Nephron progenitor cell (in vitro differentiated cells): ENCODE results near the gene USP36.

Experiments
- DNase-seq: peaks from one replicate; pipeline ENCODE4 v3.0.0; 2021
- H3K27ac Mint-ChIP-seq: 2 replicates; pipeline ENCODE4 v1.8.0; 2021; ENCODE audit warnings: mild to moderate bottlenecking, moderate library complexity, mixed read lengths
- H3K27me3 Mint-ChIP-seq: 2 replicates; pipeline ENCODE4 v1.8.0; 2021; ENCODE audit warnings: mild to moderate bottlenecking, low read depth, mixed read lengths; ENCODE audit not compliant: poor library complexity
- H3K36me3 Mint-ChIP-seq: 2 replicates; pipeline ENCODE4 v1.8.0; 2021; ENCODE audit warnings: low read depth, mixed read lengths
- H3K4me1 Mint-ChIP-seq: 2 replicates; pipeline ENCODE4 v1.8.0; 2021; ENCODE audit warnings: mixed read lengths
- H3K4me3 Mint-ChIP-seq: 2 replicates; pipeline ENCODE4 v1.8.0; 2021; ENCODE audit warnings: mild to moderate bottlenecking, moderate library complexity, mixed read lengths
- H3K9me3 Mint-ChIP-seq: 2 replicates; pipeline ENCODE4 v1.8.0; 2021; ENCODE audit warnings: mild to moderate bottlenecking, moderate library complexity, mixed read lengths
- CTCF ChIP-seq: fragments of 200-600 bp; sonication (generic); IDR thresholded peaks from 2 replicates; pipeline ENCODE4 v1.5.0; 2021; ENCODE audit warnings: antibody characterized with exemption

Gene USP36

DNA sequence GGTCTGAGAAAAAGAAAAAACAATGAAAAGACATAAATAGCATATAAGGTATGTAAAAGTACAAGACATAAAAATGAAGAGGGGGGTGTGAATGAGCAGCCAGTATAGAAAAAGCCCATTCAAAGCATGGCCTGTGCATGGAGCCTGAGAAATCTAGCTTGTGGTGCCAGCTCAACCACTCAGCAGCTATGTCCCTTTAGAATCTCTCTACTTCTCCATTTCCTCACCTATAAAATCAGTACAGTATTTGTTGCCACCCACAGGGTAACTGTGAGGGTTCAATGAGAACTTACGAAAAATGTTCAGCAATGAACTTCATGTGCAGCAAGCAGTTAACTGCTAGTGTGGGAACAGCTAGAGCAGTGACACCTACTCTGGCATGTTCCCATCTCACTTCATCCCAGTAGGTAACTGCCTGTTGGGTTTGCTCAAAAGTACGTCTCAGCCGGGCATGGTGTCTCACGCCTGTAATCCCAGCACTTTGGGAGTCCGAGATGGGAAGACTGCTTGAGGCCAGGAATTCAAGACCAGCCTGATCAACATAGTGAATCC lies 73.8 kb downstream of the USP36 start:
- peaks cover 8% of the 10 kb centered on the region for H3K4me1 Mint-ChIP-seq
- H3K4me3 Mint-ChIP-seq, result no peak overlapping the region
- peaks cover 10% of the 10 kb centered on the region for H3K36me3 Mint-ChIP-seq
- DNase-seq, result no peak
- TF ChIP-seq CTCF, result no peak
- no peak overlapping the region for H3K27ac Mint-ChIP-seq
- no peaks in the 10 kb centered on the region for H3K27me3 Mint-ChIP-seq
- H3K9me3 Mint-ChIP-seq, result peaks cover 10% of the 10 kb centered on the region

GRCh38 chr17:78766225-78766624 lies 74.4 kb downstream of the USP36 start:
- no peaks in the 10 kb centered on the region for H3K27me3 Mint-ChIP-seq
- no peak for TF ChIP-seq CTCF
- no peak overlapping the region for H3K4me3 Mint-ChIP-seq
- H3K36me3 Mint-ChIP-seq, result peaks cover 8% of the 10 kb centered on the region
- peaks cover 10% of the 10 kb centered on the region for H3K9me3 Mint-ChIP-seq
- no peak for DNase-seq
- H3K4me1 Mint-ChIP-seq, result peaks cover 8% of the 10 kb centered on the region
- no peak overlapping the region for H3K27ac Mint-ChIP-seq

- Mint-ChIP-seq H3K4me1 (peaks cover 8% of the 10 kb centered on the region), H3K9me3 (peaks cover 10% of the 10 kb centered on the region), H3K4me3 (no peak overlapping the region), H3K27ac (no peak overlapping the region), H3K36me3 (peaks cover 8% of the 10 kb centered on the region), H3K27me3 (no peaks in the 10 kb centered on the region)
- DNase-seq, result no peak
- no peak for TF ChIP-seq CTCF
Measured at GRCh38 chr17:78765821-78766220, 74.8 kb downstream of the USP36 start.

- H3K4me1 Mint-ChIP-seq, result peaks cover 11% of the 10 kb centered on the region
Measured at GRCh38 chr17:78764871-78765270, 75.7 kb downstream of the USP36 start.

GRCh38 chr17:78763561-78763960 lies 77.1 kb downstream of the USP36 start:
- no peak for TF ChIP-seq CTCF
- peaks cover 10% of the 10 kb centered on the region for H3K9me3 Mint-ChIP-seq
- H3K27ac Mint-ChIP-seq, result no peak overlapping the region
- DNase-seq, result no peak
- peaks cover 24% of the 10 kb centered on the region for H3K4me1 Mint-ChIP-seq
- H3K4me3 Mint-ChIP-seq, result no peak overlapping the region
- H3K36me3 Mint-ChIP-seq, result peaks cover 8% of the 10 kb centered on the region
- H3K27me3 Mint-ChIP-seq, result no peaks in the 10 kb centered on the region

More at GRCh38 chr17:78764871-78765270, 75.7 kb downstream of the USP36 start:
- peaks cover 10% of the 10 kb centered on the region for H3K9me3 Mint-ChIP-seq
- no peaks in the 10 kb centered on the region for H3K27me3 Mint-ChIP-seq
- TF ChIP-seq CTCF, result no peak
- DNase-seq, result no peak
- H3K36me3 Mint-ChIP-seq, result peaks cover 8% of the 10 kb centered on the region
- H3K27ac Mint-ChIP-seq, result peak overlapping the region; percentile 76
- H3K4me3 Mint-ChIP-seq, result no peak overlapping the region

DNA sequence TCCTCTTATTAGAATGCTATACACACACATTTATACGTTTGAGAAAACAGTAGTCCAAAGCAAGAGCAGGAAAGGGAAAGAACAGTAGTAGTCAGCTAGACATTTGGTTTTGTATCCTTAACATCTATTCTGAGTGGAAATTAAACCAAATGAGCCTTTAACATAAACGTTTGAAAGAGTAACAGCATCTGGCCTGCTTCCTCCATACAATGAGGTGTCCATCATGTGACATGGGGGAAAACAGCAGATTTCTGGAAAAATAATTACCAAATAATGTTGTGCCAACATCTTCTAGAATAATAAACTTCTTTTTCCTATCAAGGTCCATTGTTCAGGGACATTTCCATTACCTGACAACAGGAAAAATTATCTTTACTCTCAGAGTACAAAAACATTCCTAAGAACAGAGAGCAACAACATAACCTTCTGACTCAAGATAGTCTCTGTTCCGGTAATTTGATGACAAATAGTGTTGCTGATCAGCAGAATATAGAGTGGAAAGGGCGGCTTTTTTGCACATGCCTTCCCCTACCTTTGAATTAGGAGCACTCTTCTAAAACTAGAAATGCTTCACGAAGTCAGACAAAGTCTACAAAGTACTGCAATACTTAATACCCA lies 78.7 kb downstream of the USP36 start:
- Mint-ChIP-seq H3K36me3 (peaks cover 8% of the 10 kb centered on the region), H3K9me3 (peaks cover 10% of the 10 kb centered on the region), H3K27me3 (no peaks in the 10 kb centered on the region), H3K4me3 (no peak overlapping the region), H3K4me1 (peaks cover 30% of the 10 kb centered on the region), H3K27ac (no peak overlapping the region)
- no peak for DNase-seq
- no peak for TF ChIP-seq CTCF
